ENCODE measurements around the gene CABP5. TPM values are rescaled to one million over a fixed set of nuclear protein-coding genes. Genes with fewer than 3 reads are reported as not detected.

CABP5 gene
- polyA plus RNA-seq, 2 donors = not detected

- no peaks in the 10 kb centered on the region for H3K9me3 ChIP-seq (ENCODE audit: control insufficient read depth in 2 of 2, insufficient read depth in 1 of 2, low read depth in 1 of 2, low read length in 1 of 2)
- no peaks in the 10 kb centered on the region for H3K4me1 ChIP-seq (ENCODE audit: control insufficient read depth in 2 of 2, insufficient read depth in 2 of 2, low read length in 1 of 2)
- no peaks in the 10 kb centered on the region for H3K36me3 ChIP-seq (ENCODE audit: control insufficient read depth in 2 of 2, insufficient read depth in 2 of 2, low read length in 1 of 2)
- 69 to 74% methylated on average over 2 of the region's 2 CpGs for WGBS, 2 donors
- no peaks in the 10 kb centered on the region for H3K27me3 ChIP-seq (ENCODE audit: control insufficient read depth in 1 of 2, insufficient read depth in 2 of 2, low read length in 2 of 2)
- no peak overlapping the region for H3K27ac ChIP-seq (ENCODE audit: low read depth in 2 of 2, low read length in 1 of 2)
- H3K4me3 ChIP-seq (ENCODE audit: low read depth in 1 of 2, low read length in 2 of 2) = no peak overlapping the region
Observed at GRCh38 chr19:48064509-48064908, 20.6 kb upstream of the CABP5 start.

GRCh38 chr19:48061401-48062344 lies 17.8 kb upstream of the CABP5 start:
- H3K27me3 ChIP-seq (ENCODE audit: control insufficient read depth in 1 of 2, insufficient read depth in 2 of 2, low read length in 2 of 2) = no peaks in the 10 kb centered on the region
- WGBS, 2 donors = 55 to 57% methylated on average over 37 of the region's 37 CpGs

GRCh38 chr19:48060381-48060780 lies 16.5 kb upstream of the CABP5 start:
- Histone ChIP-seq H3K36me3 (ENCODE audit: control insufficient read depth in 2 of 2, insufficient read depth in 2 of 2, low read length in 1 of 2) (no peaks in the 10 kb centered on the region), H3K9me3 (ENCODE audit: control insufficient read depth in 2 of 2, insufficient read depth in 1 of 2, low read depth in 1 of 2, low read length in 1 of 2) (no peaks in the 10 kb centered on the region), H3K27me3 (ENCODE audit: control insufficient read depth in 1 of 2, insufficient read depth in 2 of 2, low read length in 2 of 2) (no peaks in the 10 kb centered on the region), H3K4me3 (ENCODE audit: low read depth in 1 of 2, low read length in 2 of 2) (no peak overlapping the region), H3K4me1 (ENCODE audit: control insufficient read depth in 2 of 2, insufficient read depth in 2 of 2, low read length in 1 of 2) (no peaks in the 10 kb centered on the region), H3K27ac (ENCODE audit: low read depth in 2 of 2, low read length in 1 of 2) (no peak overlapping the region)
- WGBS, 2 donors = 88 to 93% methylated on average over 5 of the region's 5 CpGs

More at GRCh38 chr19:48061401-48062344, 17.8 kb upstream of the CABP5 start:
- no peaks in the 10 kb centered on the region for H3K36me3 ChIP-seq (ENCODE audit: control insufficient read depth in 2 of 2, insufficient read depth in 2 of 2, low read length in 1 of 2)
- no peak overlapping the region for H3K27ac ChIP-seq (ENCODE audit: low read depth in 2 of 2, low read length in 1 of 2)
- H3K4me3 ChIP-seq (ENCODE audit: low read depth in 1 of 2, low read length in 2 of 2) = no peak overlapping the region
- H3K4me1 ChIP-seq (ENCODE audit: control insufficient read depth in 2 of 2, insufficient read depth in 2 of 2, low read length in 1 of 2) = no peaks in the 10 kb centered on the region
- H3K9me3 ChIP-seq (ENCODE audit: control insufficient read depth in 2 of 2, insufficient read depth in 1 of 2, low read depth in 1 of 2, low read length in 1 of 2) = no peaks in the 10 kb centered on the region

GRCh38 chr19:48059331-48059730 lies 15.5 kb upstream of the CABP5 start:
- no peak overlapping the region for H3K4me3 ChIP-seq (ENCODE audit: low read depth in 1 of 2, low read length in 2 of 2)
- H3K9me3 ChIP-seq (ENCODE audit: control insufficient read depth in 2 of 2, insufficient read depth in 1 of 2, low read depth in 1 of 2, low read length in 1 of 2) = peaks cover 0 to 2% of the 10 kb centered on the region in 2 donors
- 90 to 91% methylated on average over 6 of the region's 6 CpGs for WGBS, 2 donors
- no peak overlapping the region for H3K27ac ChIP-seq (ENCODE audit: low read depth in 2 of 2, low read length in 1 of 2)
- H3K4me1 ChIP-seq (ENCODE audit: control insufficient read depth in 2 of 2, insufficient read depth in 2 of 2, low read length in 1 of 2) = no peaks in the 10 kb centered on the region
- H3K27me3 ChIP-seq (ENCODE audit: control insufficient read depth in 1 of 2, insufficient read depth in 2 of 2, low read length in 2 of 2) = no peaks in the 10 kb centered on the region
- no peaks in the 10 kb centered on the region for H3K36me3 ChIP-seq (ENCODE audit: control insufficient read depth in 2 of 2, insufficient read depth in 2 of 2, low read length in 1 of 2)

GRCh38 chr19:48053856-48054255 lies 10.0 kb upstream of the CABP5 start:
- 53 to 66% methylated on average over 5 of the region's 5 CpGs for WGBS, 2 donors
- peaks cover 0 to 3% of the 10 kb centered on the region in 2 donors for H3K4me1 ChIP-seq (ENCODE audit: control insufficient read depth in 2 of 2, insufficient read depth in 2 of 2, low read length in 1 of 2)
- peaks cover 0 to 4% of the 10 kb centered on the region in 2 donors for H3K9me3 ChIP-seq (ENCODE audit: control insufficient read depth in 2 of 2, insufficient read depth in 1 of 2, low read depth in 1 of 2, low read length in 1 of 2)
- no peaks in the 10 kb centered on the region for H3K27me3 ChIP-seq (ENCODE audit: control insufficient read depth in 1 of 2, insufficient read depth in 2 of 2, low read length in 2 of 2)
- H3K4me3 ChIP-seq (ENCODE audit: low read depth in 1 of 2, low read length in 2 of 2) = no peak overlapping the region
- H3K27ac ChIP-seq (ENCODE audit: low read depth in 2 of 2, low read length in 1 of 2) = no peak overlapping the region
- peaks cover 0 to 2% of the 10 kb centered on the region in 2 donors for H3K36me3 ChIP-seq (ENCODE audit: control insufficient read depth in 2 of 2, insufficient read depth in 2 of 2, low read length in 1 of 2)

GRCh38 chr19:48053076-48053475 lies 9.2 kb upstream of the CABP5 start:
- 88 to 91% methylated on average over 5 of the region's 5 CpGs for WGBS, 2 donors
- Histone ChIP-seq H3K4me3 (ENCODE audit: low read depth in 1 of 2, low read length in 2 of 2) (no peak overlapping the region), H3K36me3 (ENCODE audit: control insufficient read depth in 2 of 2, insufficient read depth in 2 of 2, low read length in 1 of 2) (peaks cover 0 to 2% of the 10 kb centered on the region in 2 donors), H3K4me1 (ENCODE audit: control insufficient read depth in 2 of 2, insufficient read depth in 2 of 2, low read length in 1 of 2) (peaks cover 0 to 3% of the 10 kb centered on the region in 2 donors), H3K27ac (ENCODE audit: low read depth in 2 of 2, low read length in 1 of 2) (no peak overlapping the region), H3K9me3 (ENCODE audit: control insufficient read depth in 2 of 2, insufficient read depth in 1 of 2, low read depth in 1 of 2, low read length in 1 of 2) (peaks cover 0 to 4% of the 10 kb centered on the region in 2 donors), H3K27me3 (ENCODE audit: control insufficient read depth in 1 of 2, insufficient read depth in 2 of 2, low read length in 2 of 2) (no peaks in the 10 kb centered on the region)

GRCh38 chr19:48051335-48052033 lies 7.6 kb upstream of the CABP5 start:
- H3K36me3 ChIP-seq (ENCODE audit: control insufficient read depth in 2 of 2, insufficient read depth in 2 of 2, low read length in 1 of 2) = peaks cover 0 to 2% of the 10 kb centered on the region in 2 donors
- H3K4me3 ChIP-seq (ENCODE audit: low read depth in 1 of 2, low read length in 2 of 2) = no peak overlapping the region
- WGBS, 2 donors = 76 to 82% methylated on average over 10 of the region's 10 CpGs
- H3K27me3 ChIP-seq (ENCODE audit: control insufficient read depth in 1 of 2, insufficient read depth in 2 of 2, low read length in 2 of 2) = no peaks in the 10 kb centered on the region
- peaks cover 0 to 3% of the 10 kb centered on the region in 2 donors for H3K4me1 ChIP-seq (ENCODE audit: control insufficient read depth in 2 of 2, insufficient read depth in 2 of 2, low read length in 1 of 2)
- peaks cover 0 to 4% of the 10 kb centered on the region in 2 donors for H3K9me3 ChIP-seq (ENCODE audit: control insufficient read depth in 2 of 2, insufficient read depth in 1 of 2, low read depth in 1 of 2, low read length in 1 of 2)
- H3K27ac ChIP-seq (ENCODE audit: low read depth in 2 of 2, low read length in 1 of 2) = no peak overlapping the region

GRCh38 chr19:48044561-48044960 lies 682 bp upstream of the CABP5 start:
- no peaks in the 10 kb centered on the region for H3K9me3 ChIP-seq (ENCODE audit: control insufficient read depth in 2 of 2, insufficient read depth in 1 of 2, low read depth in 1 of 2, low read length in 1 of 2)
- 82 to 86% methylated on average over 5 of the region's 5 CpGs for WGBS, 2 donors
- H3K27me3 ChIP-seq (ENCODE audit: control insufficient read depth in 1 of 2, insufficient read depth in 2 of 2, low read length in 2 of 2) = no peaks in the 10 kb centered on the region
- no peak overlapping the region for H3K4me3 ChIP-seq (ENCODE audit: low read depth in 1 of 2, low read length in 2 of 2)
- no peaks in the 10 kb centered on the region for H3K36me3 ChIP-seq (ENCODE audit: control insufficient read depth in 2 of 2, insufficient read depth in 2 of 2, low read length in 1 of 2)
- no peaks in the 10 kb centered on the region for H3K4me1 ChIP-seq (ENCODE audit: control insufficient read depth in 2 of 2, insufficient read depth in 2 of 2, low read length in 1 of 2)
- no peak overlapping the region for H3K27ac ChIP-seq (ENCODE audit: low read depth in 2 of 2, low read length in 1 of 2)

- 43 to 63% methylated on average over 2 of the region's 2 CpGs for WGBS, 2 donors
- Histone ChIP-seq H3K4me1 (ENCODE audit: control insufficient read depth in 2 of 2, insufficient read depth in 2 of 2, low read length in 1 of 2) (no peaks in the 10 kb centered on the region), H3K27ac (ENCODE audit: low read depth in 2 of 2, low read length in 1 of 2) (no peak overlapping the region)
Observed at GRCh38 chr19:48041877-48042580, 1.9 kb downstream of the CABP5 start.

More at GRCh38 chr19:48041877-48042580, 1.9 kb downstream of the CABP5 start:
- Histone ChIP-seq H3K9me3 (ENCODE audit: control insufficient read depth in 2 of 2, insufficient read depth in 1 of 2, low read depth in 1 of 2, low read length in 1 of 2) (no peaks in the 10 kb centered on the region), H3K27me3 (ENCODE audit: control insufficient read depth in 1 of 2, insufficient read depth in 2 of 2, low read length in 2 of 2) (no peaks in the 10 kb centered on the region), H3K36me3 (ENCODE audit: control insufficient read depth in 2 of 2, insufficient read depth in 2 of 2, low read length in 1 of 2) (no peaks in the 10 kb centered on the region), H3K4me3 (ENCODE audit: low read depth in 1 of 2, low read length in 2 of 2) (no peak overlapping the region)
